ENCODE data around the gene DMPK. TPM values are rescaled to one million over a fixed set of nuclear protein-coding genes. Genes with fewer than 3 reads are reported as not detected.
A peak's percentile ranks its signal among the peaks of the same experiment; 100 is the strongest.

DMPK gene
- total and polyA plus RNA-seq, 12 donors, result 220 to 439 (median 304) TPM

DNA sequence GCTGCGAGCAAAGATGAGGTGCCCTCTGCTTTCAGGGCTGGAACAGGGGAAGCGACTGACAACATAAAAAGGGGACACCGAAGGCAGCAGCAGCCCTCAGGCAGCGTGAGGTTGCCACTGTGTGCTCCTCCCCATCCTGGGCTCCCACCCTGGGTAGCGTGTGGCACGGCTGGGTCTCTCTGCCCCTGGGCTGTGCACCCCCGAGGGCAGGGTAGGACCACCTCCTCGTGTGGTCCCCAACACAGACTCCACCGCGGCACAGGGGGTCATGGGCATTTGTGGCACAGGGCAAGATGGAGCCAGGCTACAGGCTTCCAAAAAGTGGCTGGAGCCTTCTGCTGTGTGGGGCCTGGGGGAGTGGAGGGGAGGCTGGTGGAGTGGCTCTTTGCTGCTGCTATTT lies 39.3 kb upstream of the DMPK start:
- H3K4me3 ChIP-seq, result no peak overlapping the region
- DNase-seq, result no peak
- H3K9me3 ChIP-seq, result no peaks in the 10 kb centered on the region
- peaks cover 0 to 72% (median 31%) of the 10 kb centered on the region in 9 donors for H3K36me3 ChIP-seq
- WGBS, 2 donors, result 83 to 96% methylated on average over 10 of the region's 10 CpGs
- H3K4me1 ChIP-seq, result peaks cover 0 to 12% (median 3%) of the 10 kb centered on the region in 9 donors
- TF ChIP-seq, protein P1, sequence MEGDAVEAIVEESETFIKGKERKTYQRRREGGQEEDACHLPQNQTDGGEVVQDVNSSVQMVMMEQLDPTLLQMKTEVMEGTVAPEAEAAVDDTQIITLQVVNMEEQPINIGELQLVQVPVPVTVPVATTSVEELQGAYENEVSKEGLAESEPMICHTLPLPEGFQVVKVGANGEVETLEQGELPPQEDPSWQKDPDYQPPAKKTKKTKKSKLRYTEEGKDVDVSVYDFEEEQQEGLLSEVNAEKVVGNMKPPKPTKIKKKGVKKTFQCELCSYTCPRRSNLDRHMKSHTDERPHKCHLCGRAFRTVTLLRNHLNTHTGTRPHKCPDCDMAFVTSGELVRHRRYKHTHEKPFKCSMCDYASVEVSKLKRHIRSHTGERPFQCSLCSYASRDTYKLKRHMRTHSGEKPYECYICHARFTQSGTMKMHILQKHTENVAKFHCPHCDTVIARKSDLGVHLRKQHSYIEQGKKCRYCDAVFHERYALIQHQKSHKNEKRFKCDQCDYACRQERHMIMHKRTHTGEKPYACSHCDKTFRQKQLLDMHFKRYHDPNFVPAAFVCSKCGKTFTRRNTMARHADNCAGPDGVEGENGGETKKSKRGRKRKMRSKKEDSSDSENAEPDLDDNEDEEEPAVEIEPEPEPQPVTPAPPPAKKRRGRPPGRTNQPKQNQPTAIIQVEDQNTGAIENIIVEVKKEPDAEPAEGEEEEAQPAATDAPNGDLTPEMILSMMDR (IDR thresholded peaks at IDR 0.05), result no peak
- intact Hi-C loops (cut with DNase I), result no loop called here
- ATAC-seq, result no peak
- H3K27ac ChIP-seq, result no peak overlapping the region
- H3K27me3 ChIP-seq, result peaks cover 0 to under 1% (median 0%) of the 10 kb centered on the region in 7 donors

- peaks cover 0 to 6% (median 0%) of the 10 kb centered on the region in 7 donors for H3K27me3 ChIP-seq
- peaks cover 0 to 17% (median 8%) of the 10 kb centered on the region in 9 donors for H3K4me1 ChIP-seq
- DNase-seq (no peak), ATAC-seq (no peak)
- peaks cover 0 to 68% (median 31%) of the 10 kb centered on the region in 9 donors for H3K36me3 ChIP-seq
- H3K27ac ChIP-seq, result peak overlapping the region in 1 of 10 donors; percentile 21
- 86 to 92% methylated on average over 8 of the region's 8 CpGs for WGBS, 2 donors
- H3K9me3 ChIP-seq, result no peaks in the 10 kb centered on the region
- H3K4me3 ChIP-seq, result no peak overlapping the region
- TF ChIP-seq, protein P1 (IDR thresholded peaks at IDR 0.05), result no peak
- intact Hi-C loops (cut with DNase I), result no loop called here
These were observed 38.8 kb upstream of the DMPK start for GRCh38 chr19:45821103-45821521.

GRCh38 chr19:45820413-45821102 lies 38.3 kb upstream of the DMPK start:
- peaks cover 0 to 22% (median 13%) of the 10 kb centered on the region in 9 donors for H3K4me1 ChIP-seq
- TF ChIP-seq, protein P1 (IDR thresholded peaks at IDR 0.05), result no peak
- H3K36me3 ChIP-seq, result peaks cover 0 to 62% (median 29%) of the 10 kb centered on the region in 9 donors
- peaks cover 0 to 11% (median 0%) of the 10 kb centered on the region in 7 donors for H3K27me3 ChIP-seq
- H3K4me3 ChIP-seq, result no peak overlapping the region
- ATAC-seq, result no peak
- WGBS, 2 donors, result 73 to 74% methylated on average over 20 of the region's 20 CpGs
- intact Hi-C loops (cut with DNase I), result no loop called here
- peak overlapping the region in 1 of 10 donors; percentile 21 for H3K27ac ChIP-seq
- H3K9me3 ChIP-seq, result no peaks in the 10 kb centered on the region
- no peak for DNase-seq

GRCh38 chr19:45819769-45820168 lies 37.5 kb upstream of the DMPK start:
- Histone ChIP-seq H3K36me3 (peaks cover 0 to 54% (median 23%) of the 10 kb centered on the region in 9 donors), H3K4me1 (peaks cover 0 to 30% (median 20%) of the 10 kb centered on the region in 9 donors), H3K27ac (no peak overlapping the region), H3K4me3 (no peak overlapping the region), H3K27me3 (peaks cover 0 to 19% (median 0%) of the 10 kb centered on the region in 7 donors), H3K9me3 (no peaks in the 10 kb centered on the region)
- DNase-seq, result no peak
- TF ChIP-seq, protein P1 (IDR thresholded peaks at IDR 0.05), result no peak
- ATAC-seq, result no peak
- intact Hi-C loops (cut with DNase I), result loop anchor here in 4 of 10 donors (5.0 to 10.0 kb wide), 4 partner anchors 58 to 198 kb away; partner anchors contain the start of gene IRF2BP1 (in 1 of the 4)
- 83 to 88% methylated on average over 6 of the region's 6 CpGs for WGBS, 2 donors
